Measurements from ENCODE around the gene TMEM245.
"Not testable (repeated sequence)": the region's sequence is repeated elsewhere in the genome, so short reads cannot be mapped to it uniquely, and the experiment has no call there.

Gene TMEM245

DNA sequence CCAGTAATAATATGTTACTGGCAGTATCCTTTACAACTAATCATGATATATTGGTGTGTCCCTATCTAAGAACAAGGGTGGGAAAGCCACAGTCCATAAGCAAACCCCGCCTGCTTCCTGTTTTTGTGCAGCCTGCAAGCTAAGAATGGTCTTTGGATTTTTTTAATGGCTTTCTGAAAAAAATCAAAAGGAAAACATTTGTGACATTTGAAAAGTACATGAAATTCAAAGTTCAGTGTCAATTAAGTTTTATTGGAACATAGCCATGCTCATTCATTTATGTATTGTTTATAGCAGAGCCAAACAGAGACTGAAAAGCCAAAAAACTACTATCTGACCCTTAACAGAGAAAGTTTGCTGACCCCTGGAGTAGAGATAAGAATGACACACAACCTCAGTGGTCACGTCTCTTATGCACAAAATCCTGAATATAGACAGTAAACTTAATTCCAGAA is 12.8 kb upstream of the TMEM245 start:
- DNase-seq: no peak

DNA sequence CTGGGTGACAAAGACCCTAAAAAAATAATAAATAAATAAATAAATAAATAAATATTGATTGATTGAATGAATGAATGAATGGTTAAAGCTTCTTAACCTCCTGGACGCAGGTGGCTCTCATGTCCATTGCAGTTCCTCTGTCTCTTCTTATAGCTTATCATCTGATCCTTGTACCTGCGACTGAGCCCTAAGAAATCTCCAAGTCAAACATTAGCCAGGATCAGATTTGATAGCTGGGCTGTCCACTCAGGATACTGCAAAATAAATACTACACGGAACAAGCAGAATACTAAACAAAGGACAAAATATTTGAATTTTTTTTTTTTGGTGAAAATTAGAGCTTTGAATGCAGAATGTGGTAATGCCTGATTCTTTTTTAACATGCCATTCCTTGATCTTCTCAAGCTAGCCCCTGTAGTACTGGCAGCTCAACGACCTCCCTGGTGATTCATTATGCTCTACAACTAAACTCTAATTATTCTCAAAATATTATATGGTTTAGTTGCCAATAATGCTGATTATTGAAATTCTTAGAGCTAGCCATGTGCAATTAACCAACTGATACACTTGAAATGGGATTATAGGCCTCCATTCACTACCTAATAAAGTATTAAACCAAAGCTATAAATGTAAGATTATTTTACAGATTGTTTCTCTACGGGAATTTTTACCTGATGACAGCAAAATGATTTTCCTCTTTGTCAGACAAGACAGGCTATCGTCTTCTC is 9.9 kb upstream of the TMEM245 start:
- DNase-seq: no peak

DNA sequence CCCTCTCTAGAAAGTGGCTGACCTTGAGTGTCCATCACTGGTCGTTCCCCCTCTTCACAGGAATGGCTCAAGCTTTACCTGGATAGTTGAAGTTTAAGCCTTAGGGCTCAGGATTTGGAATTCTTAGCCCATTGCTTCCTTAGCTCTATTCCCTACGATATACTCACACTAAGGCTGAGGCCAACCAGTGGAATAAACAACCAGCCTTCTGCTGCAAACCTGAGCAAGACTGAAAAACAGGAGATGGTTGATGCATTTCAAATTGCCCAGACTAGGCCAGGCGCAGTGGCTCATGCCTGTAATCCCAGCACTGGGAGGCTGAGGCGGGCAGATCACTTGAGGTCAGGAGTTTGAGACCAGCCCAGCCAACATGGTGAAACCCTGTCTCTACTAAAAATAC is 6.9 kb upstream of the TMEM245 start:
- not testable (repeated sequence) for DNase-seq

GRCh38 chr9:109124121-109124520 is 4.4 kb upstream of the TMEM245 start:
- DNase-seq: no peak

- peak; percentile 38 for DNase-seq
These were observed 3.2 kb upstream of the TMEM245 start for GRCh38 chr9:109122726-109123621.

DNA sequence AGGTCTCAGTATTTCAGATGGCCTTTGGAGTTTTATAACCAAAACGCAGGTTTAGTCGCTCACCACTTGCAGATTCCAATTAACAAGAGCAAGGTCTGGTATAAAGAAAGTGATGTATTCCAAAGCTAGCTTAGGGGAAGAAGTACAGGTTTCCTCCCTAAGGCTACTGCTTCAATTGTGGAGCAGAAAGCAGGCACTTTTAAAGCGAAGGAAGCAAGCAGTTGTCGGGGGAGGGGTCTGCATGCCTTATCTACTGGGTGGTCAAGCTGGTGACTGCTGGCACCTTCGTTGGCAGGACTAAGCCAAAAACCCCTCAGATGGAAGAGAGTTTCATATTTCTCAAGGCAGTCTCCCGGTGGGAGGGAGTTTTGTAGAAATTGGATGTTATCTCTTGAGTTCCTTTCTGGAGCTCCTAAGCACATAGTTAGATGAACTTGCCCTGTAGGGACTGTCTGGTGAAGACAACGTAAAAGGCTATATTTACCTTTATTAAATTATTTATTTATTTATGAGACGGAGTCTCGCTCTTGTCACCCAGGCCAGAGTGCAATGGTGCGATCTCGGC is 1.6 kb upstream of the TMEM245 start:
- DNase-seq: peak; percentile 59

DNA sequence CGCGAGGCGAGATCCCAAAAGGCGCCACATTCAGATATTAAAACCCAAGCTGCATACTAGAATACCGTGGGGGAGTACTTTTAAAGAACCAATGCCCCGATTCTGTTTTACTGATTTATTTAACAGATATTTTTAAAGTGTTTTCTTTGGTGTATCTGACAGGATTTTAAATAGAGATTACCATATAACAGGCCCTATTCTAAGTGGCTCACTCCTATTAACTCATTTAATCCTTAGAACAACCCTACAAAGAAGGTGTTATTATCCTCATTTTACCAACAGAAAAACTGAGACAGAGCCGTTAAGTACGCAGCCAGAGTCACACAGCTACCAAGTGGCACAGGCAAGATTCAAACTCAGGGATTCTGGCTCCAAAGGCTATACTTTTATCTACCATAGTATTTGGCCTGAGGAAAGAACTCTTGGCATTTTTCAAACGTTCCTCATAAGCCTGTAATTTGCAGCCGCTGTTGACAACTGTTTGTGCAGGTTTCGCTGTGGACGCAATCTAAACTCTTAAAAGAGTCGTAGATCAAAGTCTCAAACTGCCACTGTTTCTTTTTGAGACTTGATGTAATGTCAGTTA is 550 bp upstream of the TMEM245 start:
- DNase-seq: no peak

DNA sequence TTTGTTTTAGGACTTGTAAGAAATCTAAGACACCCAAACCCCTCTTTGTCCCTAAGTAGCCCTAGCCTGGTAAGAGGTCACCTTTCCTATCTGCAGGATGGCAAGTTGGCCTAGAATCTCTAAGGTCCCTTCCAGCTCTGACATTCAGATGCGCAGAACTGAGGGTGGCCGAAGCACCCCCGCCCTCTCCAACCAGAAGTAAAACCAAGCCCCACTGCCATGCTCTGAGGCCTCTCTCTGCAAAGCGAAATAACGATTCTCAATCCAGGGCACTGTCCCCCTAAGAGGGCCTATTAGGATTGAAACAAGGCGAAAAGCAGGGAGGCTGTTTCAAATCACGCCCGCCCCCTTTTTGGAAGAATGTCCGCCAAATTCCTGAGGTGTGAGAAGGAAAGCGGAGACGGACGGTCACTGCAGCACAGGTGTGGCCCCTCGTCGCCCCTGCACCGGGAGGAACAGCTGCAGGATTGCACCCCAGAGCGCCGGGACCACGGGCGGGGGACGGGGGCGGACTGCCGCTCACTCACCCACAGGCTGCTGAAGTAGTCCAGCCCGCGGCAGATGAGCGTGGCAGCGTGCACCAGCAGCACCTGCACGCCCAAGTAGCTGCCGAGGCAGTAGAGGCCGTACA is 824 bp downstream of the TMEM245 start:
- peak; percentile 79 for DNase-seq

GRCh38 chr9:109117856-109118807 is 1.6 kb downstream of the TMEM245 start:
- DNase-seq: peak; percentile 61

DNA sequence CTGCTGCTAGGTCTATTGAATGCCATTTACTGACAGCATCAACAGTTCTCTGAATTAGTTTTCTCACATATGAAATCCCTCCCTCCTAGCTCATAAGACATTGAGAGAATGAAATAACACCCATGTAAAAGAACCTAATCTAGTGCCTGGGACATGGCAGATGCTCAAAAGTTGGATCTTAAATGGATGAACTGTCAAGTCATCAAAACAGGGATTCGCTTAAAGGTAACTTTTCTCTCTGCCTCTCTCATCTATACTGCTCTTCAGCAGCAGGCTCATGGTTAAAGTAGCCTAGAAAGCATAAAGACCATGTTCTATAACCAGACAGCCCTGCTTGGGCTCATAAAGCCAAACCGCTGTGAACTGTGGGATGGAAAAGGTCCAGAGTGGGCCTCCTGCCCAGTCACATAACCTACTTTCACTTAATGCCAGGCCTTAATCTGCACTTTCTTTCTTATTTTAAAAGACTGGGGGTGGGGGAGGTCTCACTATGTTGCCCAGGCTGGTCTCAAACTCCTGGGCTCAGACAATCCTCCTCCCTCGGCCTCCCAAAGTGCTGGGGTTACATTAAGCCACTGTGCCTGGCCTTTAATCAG is 3.7 kb downstream of the TMEM245 start:
- no peak for DNase-seq

DNA sequence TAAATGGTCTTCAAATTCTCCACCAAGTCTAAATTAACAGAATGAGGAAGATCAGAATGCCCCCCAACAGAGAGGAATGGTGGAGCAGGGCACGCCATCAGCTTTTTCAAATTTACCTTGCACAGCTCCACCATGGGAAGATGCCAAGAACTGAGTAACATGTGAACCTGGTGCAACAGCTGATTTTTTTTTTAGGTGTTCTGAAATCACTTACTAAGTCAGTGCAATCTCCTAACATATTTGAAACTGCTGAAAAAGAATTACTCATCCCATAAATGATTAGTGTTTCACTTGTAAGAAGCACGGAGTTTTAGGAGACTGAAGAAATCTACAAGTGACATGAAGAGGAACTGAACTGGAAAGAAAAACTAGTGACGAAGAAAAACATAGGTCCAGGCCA is 5.1 kb downstream of the TMEM245 start:
- no peak for DNase-seq

GRCh38 chr9:109113892-109114609 is 5.7 kb downstream of the TMEM245 start:
- no peak for DNase-seq

DNA sequence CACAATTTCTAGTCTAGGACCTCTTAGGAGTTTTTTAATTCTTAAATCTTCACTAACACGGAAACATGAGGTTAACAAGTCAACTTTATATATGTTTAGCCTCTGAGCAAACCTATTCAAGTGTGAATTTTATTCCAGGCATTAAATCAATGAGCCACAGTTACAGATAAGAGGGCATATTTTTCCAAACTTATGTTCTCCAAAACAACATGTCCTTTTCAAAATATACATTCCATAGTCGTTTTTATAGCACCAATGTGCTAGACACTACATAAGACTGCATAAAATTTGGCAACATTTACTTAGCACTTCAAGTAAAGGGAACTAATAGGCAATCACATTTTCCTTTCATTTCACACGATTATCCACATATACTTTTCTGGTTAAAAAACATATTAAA is 6.5 kb downstream of the TMEM245 start:
- no peak for DNase-seq

DNA sequence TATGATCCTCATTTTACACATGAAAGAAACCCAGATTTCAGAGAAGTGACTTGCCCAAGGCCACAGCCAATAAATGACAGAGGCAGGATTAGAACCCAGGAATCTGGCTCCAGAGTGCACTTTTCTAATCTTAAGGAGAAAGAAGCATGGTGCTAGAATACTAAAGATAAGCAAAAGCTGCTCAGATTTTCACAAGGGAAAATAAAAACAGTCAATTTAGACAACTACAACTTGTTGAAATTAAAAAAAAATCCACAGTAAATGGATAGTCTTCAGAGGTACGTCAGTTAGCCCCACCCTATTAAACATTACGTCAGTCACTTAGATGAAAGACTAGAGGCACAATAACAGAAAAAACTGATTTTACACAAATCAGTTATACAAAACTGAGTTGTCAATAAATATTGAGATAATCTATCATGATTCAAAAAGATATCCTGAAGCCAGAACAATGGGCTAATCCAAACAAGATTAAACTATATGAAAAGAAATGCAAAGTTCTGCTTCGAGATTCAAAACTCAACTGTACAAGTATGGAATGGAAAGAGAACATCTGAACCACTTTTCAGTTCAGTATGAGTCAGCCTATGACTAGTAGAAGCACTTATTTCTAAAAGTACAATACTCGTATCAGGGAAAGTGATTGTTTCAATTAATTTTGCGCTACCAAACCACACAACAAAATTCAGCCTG is 9.3 kb downstream of the TMEM245 start:
- no peak for DNase-seq

GRCh38 chr9:109109967-109110328 is 9.8 kb downstream of the TMEM245 start:
- DNase-seq: no peak

DNA sequence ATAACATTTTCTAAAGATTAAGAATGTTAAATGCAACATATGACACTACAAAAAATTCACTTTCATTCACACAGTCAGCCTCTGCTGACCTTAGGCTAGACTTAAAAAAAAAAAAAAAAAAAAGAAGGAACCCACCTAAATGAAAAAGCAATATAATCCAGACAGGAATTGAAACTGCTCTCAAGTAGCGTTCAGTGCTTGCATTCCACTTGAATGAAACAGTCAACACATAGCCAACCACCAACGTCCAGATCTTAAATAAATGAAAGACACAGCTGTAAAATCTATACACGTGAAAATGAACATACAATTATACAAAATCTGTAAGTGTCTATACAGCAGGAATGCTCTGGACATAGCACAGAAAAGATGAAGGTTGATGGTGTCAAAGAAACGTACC is 11.4 kb downstream of the TMEM245 start:
- no peak for DNase-seq

DNA sequence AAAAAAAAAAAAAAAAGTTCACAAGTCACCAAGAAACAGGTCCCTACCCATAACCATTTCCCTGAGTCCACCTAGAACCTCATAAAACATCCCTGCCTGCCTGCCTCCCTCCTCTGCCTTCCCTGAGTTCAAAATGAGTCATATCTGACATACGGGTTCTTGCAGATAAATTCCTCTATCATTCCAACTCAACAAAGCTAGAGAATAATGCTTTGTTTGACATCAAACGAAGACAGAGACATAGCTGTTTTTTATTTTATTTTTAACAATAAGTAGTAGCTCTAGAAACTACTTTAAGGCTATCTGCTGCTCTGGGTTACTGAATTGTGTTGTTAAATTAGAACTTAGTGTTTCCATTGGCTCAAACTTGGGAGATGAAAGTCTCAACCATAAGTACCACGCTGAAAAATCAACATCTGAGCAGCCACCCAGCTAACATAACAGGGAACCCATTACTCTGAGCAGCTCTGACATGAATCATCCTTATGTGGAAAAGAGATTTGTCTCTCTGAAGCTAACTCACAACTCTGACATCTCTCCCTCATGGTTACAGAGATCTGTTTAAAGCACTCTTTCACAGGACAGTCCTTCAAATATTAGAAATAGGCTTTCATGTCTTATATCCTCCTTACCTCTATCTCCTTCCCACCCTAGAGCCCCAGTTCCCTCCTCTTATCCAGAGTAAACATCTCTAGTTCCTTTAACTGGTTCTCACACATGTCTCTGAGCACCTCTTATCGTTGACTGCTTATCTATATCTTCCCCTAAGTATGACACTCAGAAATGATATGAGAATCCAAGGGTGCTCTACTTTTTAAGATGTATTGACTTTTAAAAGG is 12.1 kb downstream of the TMEM245 start:
- DNase-seq: peak; percentile 69

DNA sequence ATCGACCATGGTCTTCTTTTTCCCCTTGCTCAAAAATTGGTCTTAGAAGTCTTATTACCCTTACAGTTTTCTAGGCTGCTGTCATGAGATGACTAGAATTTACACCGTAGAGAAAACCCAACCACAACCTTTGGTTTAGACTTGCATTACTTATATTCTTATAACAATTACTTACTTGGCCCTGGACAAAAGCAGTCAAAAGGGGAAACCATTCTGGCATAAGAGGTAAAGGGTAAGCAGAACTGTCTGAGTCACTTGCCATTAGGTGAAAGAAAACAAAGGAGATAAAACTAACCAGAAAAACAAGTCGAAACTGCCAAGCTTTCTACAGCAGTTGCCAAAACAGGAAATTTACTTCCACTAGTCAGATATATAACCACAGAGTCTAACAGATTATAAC is 17.9 kb downstream of the TMEM245 start:
- DNase-seq: no peak

DNA sequence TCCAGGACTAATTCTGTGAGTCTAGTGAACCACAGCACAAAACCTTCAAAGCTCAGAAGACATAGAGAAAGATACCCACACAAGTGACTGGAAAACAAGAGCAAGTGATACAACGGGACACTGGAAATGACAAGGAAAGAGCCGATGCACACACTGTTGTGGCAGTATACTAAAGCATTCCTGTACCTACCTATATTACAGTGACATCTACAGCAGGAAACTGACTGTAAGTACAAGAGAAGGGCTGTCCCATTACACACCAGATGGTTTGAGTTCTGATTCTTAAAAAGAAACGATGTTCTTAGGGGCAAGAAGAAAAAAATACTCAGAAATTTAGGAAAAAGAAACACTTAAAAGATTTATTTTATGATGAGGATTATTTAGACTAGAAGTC is 18.5 kb downstream of the TMEM245 start:
- DNase-seq: no peak

All from islet precursor cell (in vitro differentiated cells).